Coronary artery (tissue), 2 donors: ENCODE results near the gene MALRD1.

Experiments
- DNase-seq: peaks from one replicate; pipeline ENCODE4 v3.0.0-alpha.2; 2017; ENCODE audit warnings: low spot score
- H3K27ac ChIP-seq, 2 donors: fragments of 200-600 bp; sonication (generic); one replicate each; pipeline ENCODE4 v1.5.1; 2016 to 2019
- H3K4me3 ChIP-seq: fragments of 200-600 bp; sonication (generic); 2 replicates; pipeline ENCODE4 v1.5.1; 2016; ENCODE audit warnings: mild to moderate bottlenecking, moderate library complexity
- CTCF ChIP-seq: fragments of 200-600 bp; sonication (generic); IDR thresholded peaks from one replicate; pipeline ENCODE4 v1.5.1; 2019; ENCODE audit warnings: antibody characterized with exemption

Gene MALRD1

GRCh38 chr10:19133992-19134391 is 85.4 kb downstream of the MALRD1 start:
- no peak for DNase-seq
- Histone ChIP-seq H3K27ac (no peak overlapping the region), H3K4me3 (no peak overlapping the region)
- no peak for TF ChIP-seq CTCF

- H3K4me3 ChIP-seq, result no peak overlapping the region
- no peak overlapping the region for H3K27ac ChIP-seq
- TF ChIP-seq CTCF, result no peak
- no peak for DNase-seq
These were observed 94.4 kb downstream of the MALRD1 start for GRCh38 chr10:19142967-19143366.

- no peak overlapping the region for H3K4me3 ChIP-seq
These were observed 95.6 kb downstream of the MALRD1 start for GRCh38 chr10:19144206-19144605.

GRCh38 chr10:19154375-19154774 is 105.8 kb downstream of the MALRD1 start:
- Histone ChIP-seq H3K4me3 (no peak overlapping the region), H3K27ac (no peak overlapping the region)
- no peak for TF ChIP-seq CTCF
- DNase-seq, result no peak

More at GRCh38 chr10:19144206-19144605, 95.6 kb downstream of the MALRD1 start:
- H3K27ac ChIP-seq, result no peak overlapping the region
- no peak for TF ChIP-seq CTCF
- DNase-seq, result no peak

GRCh38 chr10:19158358-19158757 is 109.8 kb downstream of the MALRD1 start:
- H3K4me3 ChIP-seq, result no peak overlapping the region
- no peak for DNase-seq
- no peak overlapping the region for H3K27ac ChIP-seq
- TF ChIP-seq CTCF, result no peak

GRCh38 chr10:19158870-19159269 is 110.3 kb downstream of the MALRD1 start:
- TF ChIP-seq CTCF, result no peak
- Histone ChIP-seq H3K27ac (no peak overlapping the region), H3K4me3 (no peak overlapping the region)
- no peak for DNase-seq

- no peak for TF ChIP-seq CTCF
- no peak for DNase-seq
- H3K4me3 ChIP-seq, result no peak overlapping the region
These were observed 115.9 kb downstream of the MALRD1 start for GRCh38 chr10:19164461-19164860.

More at GRCh38 chr10:19164461-19164860, 115.9 kb downstream of the MALRD1 start:
- H3K27ac ChIP-seq, result no peak overlapping the region
